ENCODE measurements around the gene PPP1R17. TPM values are rescaled to one million over a fixed set of nuclear protein-coding genes. Genes with fewer than 3 reads are reported as not detected.

PPP1R17 gene
- total and polyA plus RNA-seq, 4 donors, result 1.2 to 3.3 (median 2.2) TPM

Other genes with a start within 250 kb of the PPP1R17 start
- under 1 TPM in 1 of 2 donors, not detected in 1; 0.11 TPM for gene ITPRID1, start 173.1 kb upstream of the PPP1R17 start, total RNA-seq
- gene ITPRID1, start 173.1 kb upstream of the PPP1R17 start, polyA plus RNA-seq (ENCODE audit: insufficient read length in 2 of 2), result under 1 TPM in 1 of 2 donors, not detected in 1; 0.09 TPM